Suprapubic skin (tissue), 4 donors: ENCODE measurements around the gene SCUBE3.

Source experiments
- POLR2A ChIP-seq, 2 donors: fragments of 450-650 bp; IDR thresholded peaks; one replicate each; pipeline ENCODE4 v1.6.1; 2017; ENCODE audit warnings: antibody characterized with exemption in 2 of 2, mild to moderate bottlenecking in 2 of 2, moderate library complexity in 2 of 2
- POLR2AphosphoS5 ChIP-seq, 3 donors: sonication (generic); formaldehyde crosslinking; IDR thresholded peaks; one replicate each; pipeline ENCODE4 v1.6.1; 2017; ENCODE audit warnings: antibody characterized with exemption in 3 of 3
- TF ChIP-seq, protein P1 (sequence below), 2 donors: fragments of 200-600 bp in 1 of 2; fragments of 450-650 bp in 1 of 2; sonication (generic) in 1 of 2; IDR thresholded peaks; one replicate each; pipeline ENCODE4 v1.5.1; 2016 to 2019; ENCODE audit warnings: antibody characterized with exemption in 2 of 2, mild to moderate bottlenecking in 1 of 2, moderate library complexity in 1 of 2

DNA sequence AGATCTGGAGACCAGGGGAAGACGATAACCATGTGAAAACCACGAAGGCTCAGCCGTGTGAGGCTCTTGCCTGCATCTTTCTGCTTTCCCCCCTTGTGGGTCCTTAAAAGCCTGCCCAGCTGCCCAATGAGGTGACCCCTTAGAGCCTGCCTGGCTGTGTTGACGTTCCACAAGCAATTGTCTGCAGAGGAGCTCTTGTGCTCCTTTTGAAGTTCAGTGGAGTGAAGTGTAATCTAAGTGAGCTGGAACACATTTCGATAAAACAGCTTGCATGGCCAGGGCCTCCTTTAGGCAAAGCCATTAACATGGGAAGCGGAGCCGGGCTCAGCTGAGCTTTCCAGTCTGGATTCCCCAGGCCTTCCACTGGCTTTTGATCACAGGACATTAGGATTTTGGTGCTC, 45.3 kb upstream of the SCUBE3 start:
- TF ChIP-seq, protein P1, sequence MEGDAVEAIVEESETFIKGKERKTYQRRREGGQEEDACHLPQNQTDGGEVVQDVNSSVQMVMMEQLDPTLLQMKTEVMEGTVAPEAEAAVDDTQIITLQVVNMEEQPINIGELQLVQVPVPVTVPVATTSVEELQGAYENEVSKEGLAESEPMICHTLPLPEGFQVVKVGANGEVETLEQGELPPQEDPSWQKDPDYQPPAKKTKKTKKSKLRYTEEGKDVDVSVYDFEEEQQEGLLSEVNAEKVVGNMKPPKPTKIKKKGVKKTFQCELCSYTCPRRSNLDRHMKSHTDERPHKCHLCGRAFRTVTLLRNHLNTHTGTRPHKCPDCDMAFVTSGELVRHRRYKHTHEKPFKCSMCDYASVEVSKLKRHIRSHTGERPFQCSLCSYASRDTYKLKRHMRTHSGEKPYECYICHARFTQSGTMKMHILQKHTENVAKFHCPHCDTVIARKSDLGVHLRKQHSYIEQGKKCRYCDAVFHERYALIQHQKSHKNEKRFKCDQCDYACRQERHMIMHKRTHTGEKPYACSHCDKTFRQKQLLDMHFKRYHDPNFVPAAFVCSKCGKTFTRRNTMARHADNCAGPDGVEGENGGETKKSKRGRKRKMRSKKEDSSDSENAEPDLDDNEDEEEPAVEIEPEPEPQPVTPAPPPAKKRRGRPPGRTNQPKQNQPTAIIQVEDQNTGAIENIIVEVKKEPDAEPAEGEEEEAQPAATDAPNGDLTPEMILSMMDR (IDR thresholded peaks at IDR 0.05): no peak
- TF ChIP-seq POLR2A (IDR thresholded peaks at IDR 0.05) (no peak), POLR2AphosphoS5 (IDR thresholded peaks at IDR 0.05) (no peak)
